NCI-H345 (cell line): ENCODE results near the gene SLC39A9.

Experiments
- DNase-seq: peaks from one replicate; lab custom pipeline; 2025; lab: John Stamatoyannopoulos, UW

Gene SLC39A9

GRCh38 chr14:69398053-69398817 lies at the start of gene SLC39A9, which contains the start of gene ERH:
TSS of gene SLC39A9 (plus strand) at chr14:69398692. CDS start at chr14:69399370, 678 bp downstream.
TSS of gene ERH (minus strand) at chr14:69398299. CDS start at chr14:69398233, 66 bp downstream.
- DNase-seq, result peak; percentile 98

DNA sequence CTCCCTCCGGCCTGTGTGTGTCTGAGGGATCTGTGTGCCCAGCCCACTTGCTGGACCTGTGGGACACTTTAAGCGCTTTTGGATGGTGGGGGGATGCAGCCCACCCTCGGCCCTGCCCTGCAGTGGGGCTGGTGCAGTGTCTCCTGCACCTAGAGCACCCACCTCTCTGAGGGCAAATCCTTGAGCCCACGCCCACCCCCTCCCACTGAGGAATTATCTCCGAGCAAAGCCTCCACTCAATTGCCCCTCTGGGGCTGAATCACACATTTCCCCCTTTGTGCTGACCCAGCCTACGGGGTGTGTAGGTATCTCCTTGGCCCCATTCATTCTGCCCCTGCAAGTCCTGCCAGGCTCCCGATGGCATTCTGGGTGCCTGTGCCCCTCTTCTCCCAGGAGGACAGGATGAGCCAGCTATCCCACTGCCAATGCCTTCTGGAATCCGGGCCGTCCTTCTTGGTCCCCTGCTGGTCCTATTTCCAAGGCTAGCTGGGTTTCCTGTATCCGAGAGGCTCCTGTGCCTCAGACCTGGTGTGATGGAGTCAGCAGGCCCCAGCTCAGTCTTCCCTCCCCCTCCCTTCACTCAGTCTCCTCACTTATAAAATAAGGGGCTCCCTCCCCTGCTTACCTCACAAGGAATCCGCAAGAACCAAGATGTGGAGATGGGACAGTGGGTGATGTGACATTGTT lies 49.3 kb upstream of the SLC39A9 start:
- no peak for DNase-seq

GRCh38 chr14:69350892-69351291 lies 47.6 kb upstream of the SLC39A9 start:
- DNase-seq, result no peak

- no peak for DNase-seq
Measured at GRCh38 chr14:69351385-69351784, 47.1 kb upstream of the SLC39A9 start.

DNA sequence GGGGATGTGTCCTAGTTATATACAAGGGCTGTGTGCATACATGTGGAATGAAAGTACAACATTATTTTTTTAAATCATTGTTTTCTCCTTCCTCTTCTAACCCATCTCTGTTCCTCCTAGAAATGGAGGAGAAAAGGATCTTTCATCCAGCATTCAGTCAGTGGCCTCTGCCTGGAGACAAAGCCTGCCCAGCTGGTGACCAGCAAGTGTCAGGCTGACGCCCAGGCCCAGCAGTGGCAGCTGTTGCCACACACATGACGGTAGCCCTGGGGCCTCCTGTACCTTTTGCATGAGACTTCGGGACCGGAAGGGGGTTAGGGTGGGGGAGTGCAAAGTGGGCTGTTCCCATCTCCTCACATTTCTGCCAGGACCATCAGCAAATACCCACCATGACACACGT lies 46.6 kb upstream of the SLC39A9 start:
- no peak for DNase-seq

DNA sequence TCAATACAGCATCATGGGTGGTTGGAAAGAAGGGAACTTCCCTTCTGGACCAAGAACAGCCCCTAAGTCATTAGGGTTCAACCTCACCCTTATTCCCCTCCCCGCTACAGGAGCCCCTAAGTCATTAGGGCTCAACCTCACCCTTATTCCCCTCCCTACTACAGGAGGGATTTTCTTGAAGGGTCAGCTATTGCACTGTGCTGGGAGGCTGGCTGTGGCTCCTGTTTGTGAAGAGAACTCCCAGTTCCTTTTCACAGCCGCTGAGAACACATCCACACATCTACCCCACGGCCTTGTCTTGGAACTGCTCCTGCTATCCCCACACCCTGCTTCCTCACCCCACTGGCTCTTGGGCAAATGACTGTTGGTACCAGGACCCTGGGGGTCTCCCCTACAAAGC lies 45.3 kb upstream of the SLC39A9 start:
- no peak for DNase-seq

- no peak for DNase-seq
Measured at GRCh38 chr14:69354383-69355153, 43.9 kb upstream of the SLC39A9 start.

DNA sequence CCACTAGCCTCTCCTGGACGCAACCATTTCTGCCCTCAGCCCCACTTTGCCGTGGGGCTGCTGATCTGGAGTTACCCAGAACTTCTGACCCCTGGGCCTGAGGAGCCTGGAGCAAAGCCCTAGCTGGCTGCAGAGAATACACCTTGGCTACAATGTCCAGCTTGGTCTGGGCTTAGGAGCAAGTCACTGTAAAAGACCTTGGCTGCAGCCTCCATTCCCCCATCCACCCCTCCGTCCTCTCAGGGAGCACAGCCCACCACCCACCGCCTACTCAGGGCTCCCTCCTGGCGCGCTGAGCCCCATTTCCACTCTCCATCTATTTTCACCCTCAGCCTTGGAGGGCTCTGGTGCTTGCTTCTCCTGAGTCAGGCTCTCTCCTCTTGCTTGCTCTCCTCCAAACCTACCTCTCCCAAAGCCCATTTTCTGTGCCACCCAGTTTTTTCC lies 43.3 kb upstream of the SLC39A9 start:
- DNase-seq, result no peak

DNA sequence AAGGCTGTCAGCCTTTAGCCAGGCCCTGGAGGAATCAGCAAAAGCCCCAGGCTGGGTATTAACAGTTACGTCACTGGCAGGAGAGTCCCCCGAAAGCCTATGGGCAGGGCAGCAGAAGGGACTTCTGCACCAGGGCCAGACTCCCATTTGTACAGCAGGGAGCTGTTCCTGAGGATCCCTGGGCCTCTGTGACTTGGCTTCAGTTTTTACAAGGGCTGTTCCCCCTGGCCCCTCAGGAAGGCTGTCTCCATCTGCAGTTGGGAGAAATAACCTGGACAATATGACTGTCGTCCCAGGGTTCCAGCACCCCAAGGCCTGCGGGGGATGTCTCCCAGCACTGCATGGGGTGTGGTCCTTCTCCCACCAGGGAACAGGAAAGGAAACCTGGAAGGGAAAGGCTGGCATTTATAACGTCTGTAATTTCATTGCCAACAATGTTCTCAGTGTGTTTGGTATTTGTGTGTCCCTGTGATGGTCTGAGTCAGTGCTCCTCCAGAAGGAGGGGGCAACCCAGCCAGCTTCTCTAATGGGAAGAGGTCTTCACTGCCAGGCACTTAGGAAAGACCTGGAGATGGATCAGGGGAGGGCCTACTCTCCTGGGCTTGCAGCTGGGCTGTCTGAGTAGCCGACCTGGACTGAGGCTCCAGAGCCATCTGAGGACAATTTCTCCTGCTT lies 42.7 kb upstream of the SLC39A9 start:
- DNase-seq, result no peak

DNA sequence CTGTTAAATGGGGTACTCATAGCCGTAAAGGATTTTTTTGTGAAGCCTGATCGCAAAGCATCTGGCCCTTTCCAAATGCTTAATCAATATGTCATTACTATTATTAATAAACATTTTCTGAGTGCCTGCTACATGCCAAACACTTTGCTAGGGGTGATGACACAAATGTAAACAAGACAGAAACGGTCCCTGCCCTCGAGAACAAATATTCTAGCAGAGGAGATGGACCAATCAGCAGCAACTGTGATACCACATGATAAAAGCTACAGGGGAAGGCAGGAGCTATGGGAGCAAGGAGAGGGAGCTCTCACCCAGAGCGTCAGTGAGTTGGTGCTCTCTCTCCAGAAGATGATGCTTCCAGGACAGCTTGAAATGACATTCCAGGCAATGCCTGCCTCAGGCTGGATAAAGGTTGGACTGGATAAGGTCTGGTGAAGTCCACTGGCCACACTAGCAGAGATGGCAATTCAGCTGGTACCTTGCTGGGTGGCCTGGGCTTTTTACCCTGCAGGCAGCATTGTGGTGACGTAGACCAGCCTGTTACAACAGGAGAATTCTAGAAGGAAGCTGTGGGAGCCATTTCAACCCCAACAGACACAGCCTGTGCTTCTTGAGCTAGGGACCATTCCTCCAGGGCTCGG lies 41.5 kb upstream of the SLC39A9 start:
- no peak for DNase-seq

DNA sequence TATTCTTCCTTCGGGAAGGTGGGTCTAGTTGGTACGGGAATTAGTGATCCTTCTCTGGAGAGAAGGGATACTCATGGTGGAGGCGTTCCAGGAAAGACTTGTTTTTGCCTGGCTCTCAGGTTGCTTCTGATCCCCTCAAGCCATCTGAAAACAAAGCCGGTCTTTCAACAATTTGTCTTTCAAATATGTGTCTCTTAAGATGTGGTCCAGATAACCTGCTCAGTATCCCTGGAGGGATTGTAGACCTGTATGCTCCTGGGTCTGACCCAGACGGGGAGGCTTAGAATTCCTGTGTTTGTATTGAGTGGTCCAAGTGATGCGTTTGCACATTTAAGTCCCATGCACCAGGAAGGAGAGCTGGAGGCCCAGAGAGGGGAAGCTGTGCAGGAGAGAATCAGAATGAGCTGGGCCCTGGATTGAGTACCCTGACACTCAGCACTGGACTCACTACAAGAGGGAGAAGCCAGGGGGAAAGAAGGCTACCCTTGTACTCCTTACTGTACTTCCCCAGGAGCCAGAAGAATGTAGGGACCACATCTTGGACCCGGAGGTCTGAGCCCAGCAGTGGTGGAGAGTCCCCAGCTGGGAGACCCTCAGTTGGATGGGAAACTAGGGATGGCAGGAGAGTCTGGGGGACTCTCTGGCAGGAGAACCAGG lies 40.8 kb upstream of the SLC39A9 start:
- no peak for DNase-seq

DNA sequence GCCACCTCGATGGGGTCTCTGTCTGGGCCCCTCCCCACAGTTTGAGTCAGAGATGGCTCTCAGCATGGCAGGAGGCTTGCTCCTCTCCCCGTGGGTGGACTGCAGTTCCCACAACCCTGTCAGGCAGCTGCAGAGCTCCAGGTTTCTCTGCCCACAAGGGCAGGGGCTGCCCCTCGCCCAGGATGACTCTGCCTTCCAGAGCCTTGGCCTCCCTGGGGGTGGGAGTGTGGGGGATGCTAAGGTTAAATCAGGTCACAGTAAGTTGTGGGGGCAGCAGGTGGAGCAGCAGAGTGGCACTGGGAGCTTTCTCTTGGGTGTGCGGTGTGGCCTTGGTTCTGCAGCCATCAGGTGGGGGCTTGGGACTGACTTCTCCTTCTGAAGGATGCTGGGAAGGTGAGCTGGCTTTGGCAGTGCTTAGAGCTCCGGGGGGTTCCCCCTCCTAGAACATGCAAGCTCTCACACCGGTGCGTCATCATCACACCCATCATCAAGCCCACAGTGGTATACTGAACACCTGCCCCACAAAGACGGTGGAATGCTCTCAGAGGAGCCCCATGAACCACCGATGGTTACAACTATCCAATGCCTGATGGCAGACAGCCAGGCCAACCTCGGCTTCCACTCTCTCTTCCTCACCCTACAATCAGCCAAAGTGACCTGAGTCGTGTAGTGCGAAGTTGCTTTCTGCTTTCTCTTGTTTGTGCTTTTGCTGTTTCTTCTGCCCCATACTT lies 40.1 kb upstream of the SLC39A9 start:
- no peak for DNase-seq

DNA sequence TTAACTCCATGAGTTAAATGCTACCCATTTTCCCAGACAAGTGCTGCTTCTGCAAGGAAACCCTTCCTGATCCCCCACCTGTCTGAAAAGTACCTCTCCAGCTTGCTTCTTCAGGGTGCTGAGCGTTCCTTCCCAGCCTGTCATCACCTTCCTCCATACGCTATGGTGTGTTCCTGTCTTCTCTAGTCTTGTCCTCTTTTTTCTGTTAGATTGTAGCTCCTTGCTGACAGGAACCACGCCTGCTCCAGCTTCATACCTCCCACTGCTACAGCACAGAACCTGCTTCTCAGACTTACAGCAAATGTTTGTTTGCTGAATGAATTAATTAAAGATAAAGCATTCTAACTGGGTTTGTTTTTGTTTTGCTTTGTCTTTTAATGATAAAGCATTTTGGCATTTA lies 39.5 kb upstream of the SLC39A9 start:
- no peak for DNase-seq

GRCh38 chr14:69360438-69361108 lies 37.9 kb upstream of the SLC39A9 start:
- DNase-seq, result no peak

- DNase-seq, result no peak
Measured at GRCh38 chr14:69363055-69363454, 35.4 kb upstream of the SLC39A9 start.

GRCh38 chr14:69363964-69364363 lies 34.5 kb upstream of the SLC39A9 start:
- DNase-seq, result no peak

DNA sequence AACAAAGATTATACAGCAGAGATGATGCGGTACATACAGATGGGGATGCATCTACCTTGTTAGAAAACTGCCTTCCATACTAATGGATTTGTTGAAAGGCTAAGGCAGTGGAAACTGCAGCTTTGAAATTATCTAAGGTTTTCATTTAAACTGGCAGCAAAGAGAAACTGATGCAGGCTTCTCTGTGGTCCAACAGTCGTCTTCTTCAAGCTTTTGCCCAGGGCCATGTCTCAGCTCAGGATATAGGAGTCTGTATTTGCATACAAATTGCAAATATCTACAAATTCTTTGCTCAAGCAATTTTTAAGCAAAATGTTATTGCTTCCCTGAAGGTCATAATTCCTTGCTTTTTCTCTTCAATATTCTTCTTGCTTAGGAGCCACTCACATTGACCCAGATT lies 34.1 kb upstream of the SLC39A9 start:
- DNase-seq, result no peak

DNA sequence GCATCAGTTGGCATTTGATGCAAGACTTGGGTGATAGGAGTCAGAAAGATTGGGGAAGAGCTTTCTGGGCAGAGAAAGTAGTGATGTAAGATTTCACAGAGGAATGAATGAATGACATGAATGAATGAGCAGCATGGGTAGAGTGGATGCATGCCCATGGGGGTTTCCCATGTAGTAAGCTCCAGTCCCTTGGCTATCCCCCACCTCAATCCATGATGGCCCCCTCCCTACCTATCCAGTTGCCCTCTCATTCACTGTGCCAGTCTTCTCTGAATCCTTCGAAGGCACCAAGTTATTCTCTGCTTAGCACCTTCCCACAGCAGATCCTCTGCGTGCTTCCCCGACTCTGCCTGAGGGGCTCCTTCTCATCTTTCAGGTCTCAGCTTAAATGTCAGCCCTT lies 32.4 kb upstream of the SLC39A9 start:
- no peak for DNase-seq

GRCh38 chr14:69366761-69367160 lies 31.7 kb upstream of the SLC39A9 start:
- DNase-seq, result no peak

DNA sequence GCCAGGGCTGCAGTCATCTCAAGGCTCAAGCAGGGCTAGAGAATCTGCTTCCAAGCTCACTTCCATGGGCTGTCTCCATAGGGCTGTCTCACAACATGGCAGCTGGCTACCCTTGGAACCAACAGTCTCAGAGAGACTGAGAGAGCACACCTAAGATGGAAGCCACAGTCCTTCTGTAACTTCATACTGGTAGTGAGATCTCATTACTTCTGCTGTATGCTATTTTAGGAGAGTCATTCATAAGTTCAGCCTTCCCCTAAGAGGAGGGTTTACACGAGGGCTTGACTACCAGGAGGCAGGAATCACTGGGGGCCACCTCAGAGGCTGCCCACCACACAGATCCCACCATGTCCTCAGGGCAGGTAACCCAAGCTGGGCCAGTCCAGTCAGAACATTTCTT lies 30.1 kb upstream of the SLC39A9 start:
- DNase-seq, result no peak
